ENCODE data around the gene ARPP21. TPM values are rescaled to one million over a fixed set of nuclear protein-coding genes. Genes with fewer than 3 reads are reported as not detected.
"Not testable (repeated sequence)": the region's sequence is repeated elsewhere in the genome, so short reads cannot be mapped to it uniquely, and the experiment has no call there.

ARPP21 gene
- 80.0 TPM for polyA plus RNA-seq (2012; ENCODE audit: insufficient read depth, insufficient read length)

GRCh38 chr3:35639254-35640186 is at the start of gene ARPP21:
TSS of gene ARPP21 (plus strand) at chr3:35639525. CDS start at chr3:35681752, 42,227 bp downstream.
- DNase-seq (ENCODE audit: low read depth, low spot score), result no peak
- H3K4me3 ChIP-seq (ENCODE audit: low read length), result peak within 1 kb of the TSS; percentile 89

- DNase-seq (ENCODE audit: low read depth, low spot score), result no peak
- no peak overlapping the region for H3K4me3 ChIP-seq (ENCODE audit: low read length)
Observed at GRCh38 chr3:35592589-35593295, 46.6 kb upstream of the ARPP21 start.

GRCh38 chr3:35594739-35595138 is 44.6 kb upstream of the ARPP21 start:
- DNase-seq (ENCODE audit: low read depth, low spot score), result no peak

GRCh38 chr3:35596335-35596995 is 42.9 kb upstream of the ARPP21 start:
- DNase-seq (ENCODE audit: low read depth, low spot score), result no peak
- no peak overlapping the region for H3K4me3 ChIP-seq (ENCODE audit: low read length)

More at GRCh38 chr3:35594739-35595138, 44.6 kb upstream of the ARPP21 start:
- H3K4me3 ChIP-seq (ENCODE audit: low read length), result no peak overlapping the region

- no peak overlapping the region for H3K4me3 ChIP-seq (ENCODE audit: low read length)
- no peak for DNase-seq (ENCODE audit: low read depth, low spot score)
Observed at GRCh38 chr3:35597490-35597889, 41.8 kb upstream of the ARPP21 start.

- no peak for DNase-seq (ENCODE audit: low read depth, low spot score)
Observed at GRCh38 chr3:35598804-35599203, 40.5 kb upstream of the ARPP21 start.

GRCh38 chr3:35601959-35602358 is 37.4 kb upstream of the ARPP21 start:
- no peak for DNase-seq (ENCODE audit: low read depth, low spot score)
- H3K4me3 ChIP-seq (ENCODE audit: low read length), result no peak overlapping the region

More at GRCh38 chr3:35598804-35599203, 40.5 kb upstream of the ARPP21 start:
- no peak overlapping the region for H3K4me3 ChIP-seq (ENCODE audit: low read length)

GRCh38 chr3:35602395-35602936 is 36.9 kb upstream of the ARPP21 start:
- no peak for DNase-seq (ENCODE audit: low read depth, low spot score)
- H3K4me3 ChIP-seq (ENCODE audit: low read length), result no peak overlapping the region

- DNase-seq (ENCODE audit: low read depth, low spot score), result no peak
- no peak overlapping the region for H3K4me3 ChIP-seq (ENCODE audit: low read length)
Observed at GRCh38 chr3:35616346-35616745, 23.0 kb upstream of the ARPP21 start.

GRCh38 chr3:35617370-35617769 is 22.0 kb upstream of the ARPP21 start:
- no peak for DNase-seq (ENCODE audit: low read depth, low spot score)
- no peak overlapping the region for H3K4me3 ChIP-seq (ENCODE audit: low read length)

GRCh38 chr3:35620238-35620637 is 19.1 kb upstream of the ARPP21 start:
- not testable (repeated sequence) for DNase-seq (ENCODE audit: low read depth, low spot score); H3K4me3 ChIP-seq (ENCODE audit: low read length)

GRCh38 chr3:35624698-35625097 is 14.6 kb upstream of the ARPP21 start:
- no peak overlapping the region for H3K4me3 ChIP-seq (ENCODE audit: low read length)
- DNase-seq (ENCODE audit: low read depth, low spot score), result no peak

- H3K4me3 ChIP-seq (ENCODE audit: low read length), result peak overlapping the region; percentile 49
- no peak for DNase-seq (ENCODE audit: low read depth, low spot score)
Observed at GRCh38 chr3:35633332-35634124, 5.8 kb upstream of the ARPP21 start.

- H3K4me3 ChIP-seq (ENCODE audit: low read length), result peak overlapping the region; percentile 89
- no peak for DNase-seq (ENCODE audit: low read depth, low spot score)
Observed at GRCh38 chr3:35635407-35635806, 3.9 kb upstream of the ARPP21 start.

GRCh38 chr3:35635926-35636683 is 3.2 kb upstream of the ARPP21 start:
- no peak for DNase-seq (ENCODE audit: low read depth, low spot score)
- peak overlapping the region; percentile 89 for H3K4me3 ChIP-seq (ENCODE audit: low read length)

GRCh38 chr3:35638251-35638979 is 910 bp upstream of the ARPP21 start:
- peak overlapping the region; percentile 89 for H3K4me3 ChIP-seq (ENCODE audit: low read length)
- DNase-seq (ENCODE audit: low read depth, low spot score), result no peak

GRCh38 chr3:35638980-35639253 is 408 bp upstream of the ARPP21 start:
- no peak for DNase-seq (ENCODE audit: low read depth, low spot score)
- H3K4me3 ChIP-seq (ENCODE audit: low read length), result peak overlapping the region; percentile 89
